H1 (cell line): Measurements from ENCODE around the gene DIDO1. TPM values are rescaled to one million over a fixed set of nuclear protein-coding genes. Genes with fewer than 3 reads are reported as not detected.

ENCODE experiments used
- CREB1 ChIP-seq: IDR thresholded peaks from 2 replicates; pipeline ENCODE4 v1.6.1; 2012; ENCODE audit warnings: inconsistent platforms
- EP300 ChIP-seq, 2 experiments: IDR thresholded peaks; 1 replicate in 1 of 2; 2 replicates in 1 of 2; pipeline ENCODE4 v1.6.1; 2011 to 2012; ENCODE audit warnings: low read depth in 2 of 2, low read length in 2 of 2, mild to moderate bottlenecking in 2 of 2, borderline replicate concordance in 1 of 2, inconsistent platforms in 1 of 2, moderate library complexity in 1 of 2
- RAD21 ChIP-seq, 2 experiments: IDR thresholded peaks in 1 of 2; conservative IDR thresholded peaks in 1 of 2; 2 replicates each; pipeline ENCODE4 v1.6.1; 2011; ENCODE audit warnings: low read depth in 2 of 2, low read length in 2 of 2, improper control_type of control experiment in 1 of 2, inconsistent platforms in 1 of 2, mild to moderate bottlenecking in 1 of 2, moderate library complexity in 1 of 2
- RBBP5 ChIP-seq: IDR thresholded peaks from 2 replicates; pipeline ENCODE4 v1.7.1; 2012; ENCODE audit warnings: low read depth, mild to moderate bottlenecking, inconsistent platforms, low read length, moderate library complexity, borderline replicate concordance
- RXRA ChIP-seq: IDR thresholded peaks from 2 replicates; pipeline ENCODE4 v1.6.1; 2011; ENCODE audit warnings: low read depth, mild to moderate bottlenecking, low read length, moderate library complexity; ENCODE audit not compliant: insufficient read depth
- SIN3A ChIP-seq, 2 experiments: IDR thresholded peaks in 1 of 2; conservative IDR thresholded peaks in 1 of 2; 2 replicates each; pipeline ENCODE4 v1.6.1; 2011 to 2012; ENCODE audit warnings: low read length in 2 of 2, improper control_type of control experiment in 1 of 2, low read depth in 1 of 2, mild to moderate bottlenecking in 1 of 2
- TBP ChIP-seq: IDR thresholded peaks from 2 replicates; pipeline ENCODE4 v1.6.1; 2011; ENCODE audit warnings: low read depth, low read length, improper control_type of control experiment
- TEAD4 ChIP-seq: IDR thresholded peaks from 2 replicates; pipeline ENCODE4 v1.6.1; 2012; ENCODE audit warnings: low read depth, low read length, inconsistent platforms, mixed read lengths
- ZNF274 ChIP-seq: IDR thresholded peaks from 2 replicates; pipeline ENCODE4 v1.7.0; 2012; ENCODE audit warnings: low read length, borderline replicate concordance; ENCODE audit errors: extremely low read depth
- polyA plus RNA-seq, 7 experiments: library from polyadenylated mRNA; depleted of rRNA in 3 of 7; stranded (reverse) in 5 of 7; unstranded in 2 of 7; fragments of >200 nt in 5 of 7; fragments of 200-250 nt in 2 of 7; gene quantifications; 1 replicate in 5 of 7; 2 replicates in 1 of 7; 4 replicates in 1 of 7; pipeline versions ENCODE4 v1.2.1 to v1.2.3, GENCODE V29; 2011 to 2013; ENCODE audit warnings: missing spikeins in 2 of 7, mixed read lengths in 2 of 7
- total RNA-seq: library from RNA; stranded (reverse); fragmentation: NEBNext Ultra II Directional; extraction: Animal tissue kit (Norgen Biotek cat#: 25700); gene quantifications from 2 replicates; pipeline ENCODE4 v1.2.1, GENCODE V29; 2021
- TF ChIP-seq, protein P1 (sequence below): fragments of 300-600 bp; sonication (generic); IDR thresholded peaks from 2 replicates; pipeline ENCODE4 v1.7.1; 2012; ENCODE audit warnings: low read length, moderate library complexity, mild to moderate bottlenecking, inconsistent platforms; ENCODE audit not compliant: insufficient replicate concordance
- TF ChIP-seq, protein P2 (sequence below): IDR thresholded peaks from 2 replicates; pipeline ENCODE4 v1.6.1; 2011; ENCODE audit warnings: low read depth, mild to moderate bottlenecking, low read length; ENCODE audit not compliant: insufficient read depth

The DIDO1 gene
- total and polyA plus RNA-seq, 2 of the 8 experiments (the other 6 are each of a cell fraction or from before 2014, with no cell fraction given), result 53.6 to 82.8 TPM

DNA sequence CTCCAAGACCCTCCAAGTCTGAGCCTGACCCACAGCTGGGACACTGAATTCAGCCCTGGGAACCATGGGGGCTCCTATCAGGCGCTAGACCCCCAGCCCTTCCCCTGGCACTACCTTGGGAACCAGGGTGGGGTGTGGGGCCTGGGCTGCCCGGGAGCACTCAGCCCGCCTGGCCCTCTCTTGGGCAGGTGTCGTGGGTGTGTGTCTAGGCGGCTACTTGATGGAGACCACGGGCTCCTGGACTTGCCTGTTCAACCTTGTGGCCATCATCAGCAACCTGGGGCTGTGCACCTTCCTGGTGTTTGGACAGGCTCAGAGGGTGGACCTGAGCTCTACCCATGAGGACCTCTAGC lies 40.8 kb upstream of the DIDO1 start (continued):
- TF ChIP-seq, protein P1, sequence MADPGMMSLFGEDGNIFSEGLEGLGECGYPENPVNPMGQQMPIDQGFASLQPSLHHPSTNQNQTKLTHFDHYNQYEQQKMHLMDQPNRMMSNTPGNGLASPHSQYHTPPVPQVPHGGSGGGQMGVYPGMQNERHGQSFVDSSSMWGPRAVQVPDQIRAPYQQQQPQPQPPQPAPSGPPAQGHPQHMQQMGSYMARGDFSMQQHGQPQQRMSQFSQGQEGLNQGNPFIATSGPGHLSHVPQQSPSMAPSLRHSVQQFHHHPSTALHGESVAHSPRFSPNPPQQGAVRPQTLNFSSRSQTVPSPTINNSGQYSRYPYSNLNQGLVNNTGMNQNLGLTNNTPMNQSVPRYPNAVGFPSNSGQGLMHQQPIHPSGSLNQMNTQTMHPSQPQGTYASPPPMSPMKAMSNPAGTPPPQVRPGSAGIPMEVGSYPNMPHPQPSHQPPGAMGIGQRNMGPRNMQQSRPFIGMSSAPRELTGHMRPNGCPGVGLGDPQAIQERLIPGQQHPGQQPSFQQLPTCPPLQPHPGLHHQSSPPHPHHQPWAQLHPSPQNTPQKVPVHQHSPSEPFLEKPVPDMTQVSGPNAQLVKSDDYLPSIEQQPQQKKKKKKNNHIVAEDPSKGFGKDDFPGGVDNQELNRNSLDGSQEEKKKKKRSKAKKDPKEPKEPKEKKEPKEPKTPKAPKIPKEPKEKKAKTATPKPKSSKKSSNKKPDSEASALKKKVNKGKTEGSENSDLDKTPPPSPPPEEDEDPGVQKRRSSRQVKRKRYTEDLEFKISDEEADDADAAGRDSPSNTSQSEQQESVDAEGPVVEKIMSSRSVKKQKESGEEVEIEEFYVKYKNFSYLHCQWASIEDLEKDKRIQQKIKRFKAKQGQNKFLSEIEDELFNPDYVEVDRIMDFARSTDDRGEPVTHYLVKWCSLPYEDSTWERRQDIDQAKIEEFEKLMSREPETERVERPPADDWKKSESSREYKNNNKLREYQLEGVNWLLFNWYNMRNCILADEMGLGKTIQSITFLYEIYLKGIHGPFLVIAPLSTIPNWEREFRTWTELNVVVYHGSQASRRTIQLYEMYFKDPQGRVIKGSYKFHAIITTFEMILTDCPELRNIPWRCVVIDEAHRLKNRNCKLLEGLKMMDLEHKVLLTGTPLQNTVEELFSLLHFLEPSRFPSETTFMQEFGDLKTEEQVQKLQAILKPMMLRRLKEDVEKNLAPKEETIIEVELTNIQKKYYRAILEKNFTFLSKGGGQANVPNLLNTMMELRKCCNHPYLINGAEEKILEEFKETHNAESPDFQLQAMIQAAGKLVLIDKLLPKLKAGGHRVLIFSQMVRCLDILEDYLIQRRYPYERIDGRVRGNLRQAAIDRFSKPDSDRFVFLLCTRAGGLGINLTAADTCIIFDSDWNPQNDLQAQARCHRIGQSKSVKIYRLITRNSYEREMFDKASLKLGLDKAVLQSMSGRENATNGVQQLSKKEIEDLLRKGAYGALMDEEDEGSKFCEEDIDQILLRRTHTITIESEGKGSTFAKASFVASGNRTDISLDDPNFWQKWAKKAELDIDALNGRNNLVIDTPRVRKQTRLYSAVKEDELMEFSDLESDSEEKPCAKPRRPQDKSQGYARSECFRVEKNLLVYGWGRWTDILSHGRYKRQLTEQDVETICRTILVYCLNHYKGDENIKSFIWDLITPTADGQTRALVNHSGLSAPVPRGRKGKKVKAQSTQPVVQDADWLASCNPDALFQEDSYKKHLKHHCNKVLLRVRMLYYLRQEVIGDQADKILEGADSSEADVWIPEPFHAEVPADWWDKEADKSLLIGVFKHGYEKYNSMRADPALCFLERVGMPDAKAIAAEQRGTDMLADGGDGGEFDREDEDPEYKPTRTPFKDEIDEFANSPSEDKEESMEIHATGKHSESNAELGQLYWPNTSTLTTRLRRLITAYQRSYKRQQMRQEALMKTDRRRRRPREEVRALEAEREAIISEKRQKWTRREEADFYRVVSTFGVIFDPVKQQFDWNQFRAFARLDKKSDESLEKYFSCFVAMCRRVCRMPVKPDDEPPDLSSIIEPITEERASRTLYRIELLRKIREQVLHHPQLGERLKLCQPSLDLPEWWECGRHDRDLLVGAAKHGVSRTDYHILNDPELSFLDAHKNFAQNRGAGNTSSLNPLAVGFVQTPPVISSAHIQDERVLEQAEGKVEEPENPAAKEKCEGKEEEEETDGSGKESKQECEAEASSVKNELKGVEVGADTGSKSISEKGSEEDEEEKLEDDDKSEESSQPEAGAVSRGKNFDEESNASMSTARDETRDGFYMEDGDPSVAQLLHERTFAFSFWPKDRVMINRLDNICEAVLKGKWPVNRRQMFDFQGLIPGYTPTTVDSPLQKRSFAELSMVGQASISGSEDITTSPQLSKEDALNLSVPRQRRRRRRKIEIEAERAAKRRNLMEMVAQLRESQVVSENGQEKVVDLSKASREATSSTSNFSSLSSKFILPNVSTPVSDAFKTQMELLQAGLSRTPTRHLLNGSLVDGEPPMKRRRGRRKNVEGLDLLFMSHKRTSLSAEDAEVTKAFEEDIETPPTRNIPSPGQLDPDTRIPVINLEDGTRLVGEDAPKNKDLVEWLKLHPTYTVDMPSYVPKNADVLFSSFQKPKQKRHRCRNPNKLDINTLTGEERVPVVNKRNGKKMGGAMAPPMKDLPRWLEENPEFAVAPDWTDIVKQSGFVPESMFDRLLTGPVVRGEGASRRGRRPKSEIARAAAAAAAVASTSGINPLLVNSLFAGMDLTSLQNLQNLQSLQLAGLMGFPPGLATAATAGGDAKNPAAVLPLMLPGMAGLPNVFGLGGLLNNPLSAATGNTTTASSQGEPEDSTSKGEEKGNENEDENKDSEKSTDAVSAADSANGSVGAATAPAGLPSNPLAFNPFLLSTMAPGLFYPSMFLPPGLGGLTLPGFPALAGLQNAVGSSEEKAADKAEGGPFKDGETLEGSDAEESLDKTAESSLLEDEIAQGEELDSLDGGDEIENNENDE, result no peak
- TF ChIP-seq TEAD4 (no peak), RXRA (no peak), ZNF274 (no peak), EP300 (IDR thresholded peaks at IDR 0.05; ENCODE audit: borderline replicate concordance in 1 of 2, low read depth in 2 of 2, low read length in 2 of 2) (no peak), RAD21 (IDR thresholded peaks at IDR 0.05 in 1 of 2, conservative IDR thresholded peaks at IDR 0.05 in 1 of 2; ENCODE audit: low read depth in 2 of 2, low read length in 2 of 2) (no peak), CREB1 (no peak), SIN3A (conservative IDR thresholded peaks at IDR 0.05 in 1 of 2, IDR thresholded peaks at IDR 0.05 in 1 of 2; ENCODE audit: low read depth in 1 of 2, low read length in 2 of 2) (no peak), TBP (no peak), RBBP5 (no peak)
- TF ChIP-seq, protein P2, sequence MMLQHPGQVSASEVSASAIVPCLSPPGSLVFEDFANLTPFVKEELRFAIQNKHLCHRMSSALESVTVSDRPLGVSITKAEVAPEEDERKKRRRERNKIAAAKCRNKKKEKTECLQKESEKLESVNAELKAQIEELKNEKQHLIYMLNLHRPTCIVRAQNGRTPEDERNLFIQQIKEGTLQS, result no peak
